Ascending aorta (tissue), 2 donors: ENCODE measurements around the gene EGR1. TPM values are rescaled to one million over a fixed set of nuclear protein-coding genes. Genes with fewer than 3 reads are reported as not detected.

Source experiments
- DNase-seq, 2 donors: peaks; one replicate each; pipeline ENCODE4 v3.0.0-alpha.2; 2019; ENCODE audit warnings: low spot score in 2 of 2
- H3K27ac ChIP-seq, 2 donors: fragments of 200-600 bp; sonication (generic); one replicate each; pipeline ENCODE4 v1.5.1; 2016 to 2017; ENCODE audit warnings: mild to moderate bottlenecking in 1 of 2
- H3K27me3 ChIP-seq: fragments of 200-600 bp; sonication (generic); one replicate; pipeline ENCODE4 v1.5.1; 2017
- H3K36me3 ChIP-seq, 2 donors: fragments of 200-600 bp; sonication (generic); one replicate each; pipeline ENCODE4 v1.5.1; 2016
- H3K4me1 ChIP-seq, 2 donors: fragments of 200-600 bp; sonication (generic); one replicate each; pipeline ENCODE4 v1.5.1; 2016 to 2017; ENCODE audit warnings: mild to moderate bottlenecking in 1 of 2
- H3K4me3 ChIP-seq, 2 donors: fragments of 200-600 bp; sonication (generic); one replicate each; pipeline ENCODE4 v1.5.1; 2016 to 2017; ENCODE audit warnings: mild to moderate bottlenecking in 1 of 2
- H3K9me3 ChIP-seq, 2 donors: fragments of 200-600 bp; sonication (generic); one replicate each; pipeline ENCODE4 v1.5.1; 2016
- intact Hi-C: fragments of 100-400 bp; cut with DNase I; formaldehyde crosslinking; loops from one replicate; pipeline ENCODE4 v1.15.1; 2023
- total RNA-seq: library from RNA; depleted of rRNA; stranded (reverse); fragments of >200 nt; gene quantifications from one replicate; pipeline ENCODE4 v1.1.0, GENCODE V29; 2016
- TF ChIP-seq, protein P1 (sequence below), 3 experiments: fragments of 200-600 bp in 2 of 3; fragments of 450-650 bp in 1 of 3; sonication (generic) in 2 of 3; IDR thresholded peaks; one replicate each; pipeline ENCODE4 v1.5.1; 2016 to 2019; ENCODE audit warnings: antibody characterized with exemption in 3 of 3, mild to moderate bottlenecking in 1 of 3, moderate library complexity in 1 of 3

Gene EGR1
- total RNA-seq, 1 donor from 2014 or later, result 419 TPM

DNA sequence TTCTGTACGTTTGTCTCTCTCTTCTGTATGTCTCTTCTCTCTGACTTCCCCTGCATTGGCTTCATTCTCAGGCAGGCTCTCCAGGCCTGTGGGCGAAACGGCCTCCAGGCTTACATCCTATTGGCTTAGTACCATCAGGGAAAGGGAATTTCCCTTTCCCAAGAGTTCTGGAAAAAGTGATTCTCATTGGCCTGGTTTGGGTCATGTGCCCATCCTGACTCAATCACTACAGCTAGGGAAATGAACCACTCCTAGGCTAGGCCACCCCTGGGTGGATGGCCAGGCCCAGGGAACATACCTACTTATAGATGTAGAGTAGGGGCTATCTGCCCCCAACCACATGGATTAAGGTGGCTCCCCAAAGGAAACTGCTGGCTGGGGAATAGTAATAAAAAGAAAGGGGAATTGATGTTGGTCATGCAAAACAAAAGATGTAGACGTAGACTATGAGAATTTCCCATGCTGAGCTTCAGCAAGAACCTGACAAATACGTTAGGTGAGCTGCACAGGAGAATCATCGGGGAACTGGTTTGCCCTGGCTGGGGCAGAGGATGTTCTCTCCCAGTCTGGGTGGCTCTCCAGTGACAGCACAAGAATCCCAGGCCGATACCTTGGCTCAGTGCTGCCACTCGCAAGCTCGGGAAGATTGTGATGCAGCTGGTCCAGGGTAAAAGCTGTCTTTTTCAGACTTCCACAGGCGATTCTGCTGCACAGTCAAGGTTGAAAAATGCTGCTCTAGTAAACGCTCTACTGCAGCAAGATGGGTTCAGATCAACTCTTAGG is 3.7 kb upstream of the EGR1 start:
- peaks cover 0 to 8% of the 10 kb centered on the region in 2 donors for H3K36me3 ChIP-seq
- no peaks in the 10 kb centered on the region for H3K9me3 ChIP-seq
- intact Hi-C loops, result loop anchor here (10.0 kb wide), 1 partner anchor 113 kb away; the partner anchor contains the start of gene HSPA9
- DNase-seq, result peak in 1 of 2 donors; percentile 77
- no peak overlapping the region for H3K4me3 ChIP-seq
- peak overlapping the region in 1 of 2 donors; percentile 60 for H3K27ac ChIP-seq
- H3K4me1 ChIP-seq, result peaks cover 16 to 24% of the 10 kb centered on the region in 2 donors
- no peaks in the 10 kb centered on the region for H3K27me3 ChIP-seq
- TF ChIP-seq, protein P1, sequence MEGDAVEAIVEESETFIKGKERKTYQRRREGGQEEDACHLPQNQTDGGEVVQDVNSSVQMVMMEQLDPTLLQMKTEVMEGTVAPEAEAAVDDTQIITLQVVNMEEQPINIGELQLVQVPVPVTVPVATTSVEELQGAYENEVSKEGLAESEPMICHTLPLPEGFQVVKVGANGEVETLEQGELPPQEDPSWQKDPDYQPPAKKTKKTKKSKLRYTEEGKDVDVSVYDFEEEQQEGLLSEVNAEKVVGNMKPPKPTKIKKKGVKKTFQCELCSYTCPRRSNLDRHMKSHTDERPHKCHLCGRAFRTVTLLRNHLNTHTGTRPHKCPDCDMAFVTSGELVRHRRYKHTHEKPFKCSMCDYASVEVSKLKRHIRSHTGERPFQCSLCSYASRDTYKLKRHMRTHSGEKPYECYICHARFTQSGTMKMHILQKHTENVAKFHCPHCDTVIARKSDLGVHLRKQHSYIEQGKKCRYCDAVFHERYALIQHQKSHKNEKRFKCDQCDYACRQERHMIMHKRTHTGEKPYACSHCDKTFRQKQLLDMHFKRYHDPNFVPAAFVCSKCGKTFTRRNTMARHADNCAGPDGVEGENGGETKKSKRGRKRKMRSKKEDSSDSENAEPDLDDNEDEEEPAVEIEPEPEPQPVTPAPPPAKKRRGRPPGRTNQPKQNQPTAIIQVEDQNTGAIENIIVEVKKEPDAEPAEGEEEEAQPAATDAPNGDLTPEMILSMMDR (IDR thresholded peaks at IDR 0.05), result no peak

DNA sequence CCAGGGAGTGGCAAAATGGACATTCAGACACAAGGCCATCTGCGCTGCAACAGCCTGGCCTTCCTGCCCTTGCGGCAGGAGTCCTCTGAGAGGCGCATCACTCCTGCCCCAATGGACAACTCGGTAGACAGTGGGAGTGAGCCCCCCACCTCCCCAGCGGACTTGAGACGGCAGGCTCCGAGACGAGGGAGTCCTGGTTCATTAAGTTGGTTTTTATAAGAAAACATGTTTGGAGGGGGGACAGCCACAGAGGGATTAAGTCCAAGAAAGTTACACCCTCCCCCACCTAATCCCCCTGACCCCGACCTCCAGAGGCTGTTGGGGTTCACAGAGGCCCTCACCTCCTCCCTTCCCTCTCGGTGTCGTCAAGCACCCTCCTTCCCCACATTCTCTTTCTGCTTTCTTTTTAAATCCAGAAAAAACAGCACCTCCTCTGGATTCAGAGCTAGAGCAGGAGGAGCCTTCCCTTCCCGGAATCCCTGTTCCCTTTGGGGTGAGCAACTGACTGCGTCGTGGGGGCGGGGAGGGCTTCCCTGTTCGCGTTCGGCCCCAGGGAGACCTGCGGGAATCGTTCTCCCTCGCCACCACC is 1.8 kb upstream of the EGR1 start:
- TF ChIP-seq, protein P1 (IDR thresholded peaks at IDR 0.05), result no peak
- intact Hi-C loops, result loop anchor here (1.0 to 10.0 kb wide), 4 partner anchors 29 to 111 kb away; partner anchors contain the start of genes HSPA9 and KDM3B
- no peaks in the 10 kb centered on the region for H3K9me3 ChIP-seq
- H3K4me1 ChIP-seq, result peaks cover 13 to 32% of the 10 kb centered on the region in 2 donors
- peak overlapping the region; percentile 65 to 91 for H3K4me3 ChIP-seq
- peaks cover 9 to 23% of the 10 kb centered on the region in 2 donors for H3K36me3 ChIP-seq
- peak in 1 of 2 donors; percentile 74 for DNase-seq
- peak overlapping the region; percentile 98 to 99 for H3K27ac ChIP-seq
- H3K27me3 ChIP-seq, result no peaks in the 10 kb centered on the region

DNA sequence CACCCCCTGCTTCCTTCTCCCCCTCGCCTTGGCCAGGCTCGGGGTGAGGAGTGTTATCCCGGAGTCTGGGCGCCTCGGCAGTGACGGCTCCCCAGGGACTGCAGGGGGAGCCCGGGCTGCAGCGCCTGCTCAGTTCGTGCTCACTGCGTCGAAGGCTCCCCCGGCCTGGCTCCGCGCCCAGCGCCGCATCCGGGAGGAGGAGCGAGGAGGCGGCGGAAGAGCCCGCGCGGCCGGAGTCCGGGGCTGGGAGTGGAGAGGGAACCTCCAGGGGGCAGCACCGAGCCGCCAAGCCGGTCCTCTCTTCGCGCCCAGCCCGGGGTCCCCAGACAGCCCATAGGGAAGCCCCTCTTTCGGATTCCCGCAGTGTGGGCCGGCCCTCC is 1.3 kb upstream of the EGR1 start:
- Histone ChIP-seq H3K27me3 (no peaks in the 10 kb centered on the region), H3K4me3 (peak overlapping the region; percentile 65 to 91), H3K27ac (peak overlapping the region; percentile 98 to 99), H3K36me3 (peaks cover 9 to 23% of the 10 kb centered on the region in 2 donors), H3K4me1 (peaks cover 9 to 27% of the 10 kb centered on the region in 2 donors), H3K9me3 (no peaks in the 10 kb centered on the region)
- intact Hi-C loops, result loop anchor here (1.0 to 10.0 kb wide), 4 partner anchors 28 to 112 kb away; partner anchors contain the start of genes HSPA9 and KDM3B
- peak; percentile 71 to 96 for DNase-seq
- TF ChIP-seq, protein P1 (IDR thresholded peaks at IDR 0.05), result peak; percentile 90 to 96 (median 95)

DNA sequence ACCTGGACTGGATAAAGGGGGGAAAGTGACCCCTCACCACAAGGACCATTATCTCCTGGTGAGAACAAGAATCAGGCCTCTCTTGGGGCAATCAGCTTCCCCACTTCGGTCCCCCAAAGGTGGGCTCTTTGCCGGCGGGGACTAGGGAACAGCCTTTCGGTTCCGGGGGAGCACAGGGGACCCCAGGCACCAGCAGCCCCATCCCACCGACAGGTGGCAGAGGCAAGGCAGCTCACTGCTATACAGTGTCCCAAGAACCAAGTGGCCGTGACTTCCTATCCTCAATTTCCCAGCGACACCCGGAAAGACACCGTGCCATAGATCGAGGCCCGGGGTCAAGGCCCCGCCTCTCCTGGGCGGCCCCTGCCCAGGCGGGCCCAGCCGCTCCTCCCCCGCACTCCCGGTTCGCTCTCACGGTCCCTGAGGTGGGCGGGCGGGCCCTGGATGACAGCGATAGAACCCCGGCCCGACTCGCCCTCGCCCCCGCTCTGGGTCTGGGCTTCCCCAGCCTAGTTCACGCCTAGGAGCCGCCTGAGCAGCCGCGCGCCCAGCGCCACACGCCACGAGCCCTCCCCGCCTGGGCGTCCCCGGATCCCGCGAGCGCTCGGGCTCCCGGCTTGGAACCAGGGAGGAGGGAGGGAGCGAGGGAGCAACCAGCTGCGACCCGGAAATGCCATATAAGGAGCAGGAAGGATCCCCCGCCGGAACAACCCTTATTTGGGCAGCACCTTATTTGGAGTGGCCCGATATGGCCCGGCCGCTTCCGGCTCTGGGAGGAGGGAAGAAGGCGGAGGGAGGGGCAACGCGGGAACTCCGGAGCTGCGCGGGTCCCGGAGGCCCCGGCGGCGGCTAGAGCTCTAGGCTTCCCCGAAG is 655 bp upstream of the EGR1 start:
- peaks cover 9 to 24% of the 10 kb centered on the region in 2 donors for H3K4me1 ChIP-seq
- DNase-seq, result peak; percentile 91 to 99
- H3K9me3 ChIP-seq, result no peaks in the 10 kb centered on the region
- no peaks in the 10 kb centered on the region for H3K27me3 ChIP-seq
- H3K36me3 ChIP-seq, result peaks cover 9 to 23% of the 10 kb centered on the region in 2 donors
- peak overlapping the region; percentile 65 to 91 for H3K4me3 ChIP-seq
- H3K27ac ChIP-seq, result peak overlapping the region; percentile 98 to 99
- TF ChIP-seq, protein P1 (IDR thresholded peaks at IDR 0.05), result peak in 2 of 3 experiments; percentile 0 to 6
- intact Hi-C loops, result loop anchor here (1.0 to 10.0 kb wide), 5 partner anchors 28 to 112 kb away; partner anchors contain the start of genes ETF1, HSPA9 and KDM3B
